Smooth muscle cell (in vitro differentiated cells): ENCODE data around the gene MRGPRX2. TPM values are rescaled to one million over a fixed set of nuclear protein-coding genes. Genes with fewer than 3 reads are reported as not detected.

Experiments used
- DNase-seq: peaks from one replicate; lab custom pipeline; 2025; ENCODE audit not compliant: unreplicated experiment; lab: John Stamatoyannopoulos, UW
- H2AFZ ChIP-seq: fragments of 200-600 bp; sonication (generic); 2 replicates; pipeline ENCODE4 v1.6.0; 2016; ENCODE audit warnings: antibody characterized with exemption, low read depth, mild to moderate bottlenecking
- H3F3A ChIP-seq: fragments of 200-600 bp; sonication (generic); 2 replicates; pipeline ENCODE4 v1.6.0; 2017; ENCODE audit warnings: antibody characterized with exemption, low read depth
- H3K27ac ChIP-seq: fragments of 200-600 bp; sonication (generic); 2 replicates; pipeline ENCODE4 v1.5.1; 2016; ENCODE audit warnings: low read depth, mild to moderate bottlenecking
- H3K27me3 ChIP-seq: fragments of 200-600 bp; sonication (generic); 2 replicates; pipeline ENCODE4 v1.6.1; 2016; ENCODE audit warnings: low read depth, mild to moderate bottlenecking
- H3K36me3 ChIP-seq: fragments of 200-600 bp; sonication (generic); 2 replicates; pipeline ENCODE4 v1.5.1; 2016; ENCODE audit warnings: low read depth
- H3K4me1 ChIP-seq: fragments of 200-600 bp; sonication (generic); 2 replicates; pipeline ENCODE4 v1.5.1; 2016; ENCODE audit warnings: low read depth
- H3K4me2 ChIP-seq: fragments of 200-600 bp; sonication (generic); 2 replicates; pipeline ENCODE4 v1.6.0; 2016; ENCODE audit warnings: mild to moderate bottlenecking
- H3K4me3 ChIP-seq: fragments of 200-600 bp; sonication (generic); 2 replicates; pipeline ENCODE4 v1.5.1; 2016; ENCODE audit warnings: mild to moderate bottlenecking
- H3K79me2 ChIP-seq: fragments of 200-600 bp; sonication (generic); 2 replicates; pipeline ENCODE4 v1.6.0; 2016; ENCODE audit warnings: low read depth, mild to moderate bottlenecking
- H3K9ac ChIP-seq: fragments of 200-600 bp; sonication (generic); 2 replicates; pipeline ENCODE4 v1.6.0; 2016; ENCODE audit warnings: low read depth
- H3K9me3 ChIP-seq: fragments of 200-600 bp; sonication (generic); replicated peaks from 2 replicates; pipeline ENCODE4 v1.5.1; 2016; ENCODE audit warnings: low read depth
- H4K20me1 ChIP-seq: fragments of 200-600 bp; sonication (generic); 2 replicates; pipeline ENCODE4 v1.6.0; 2016; ENCODE audit warnings: low read depth
- CTCF ChIP-seq: fragments of 200-600 bp; sonication (generic); IDR thresholded peaks from 2 replicates; pipeline ENCODE4 v1.5.1; 2017; ENCODE audit warnings: borderline replicate concordance, mild to moderate bottlenecking, antibody characterized with exemption; ENCODE audit not compliant: insufficient read depth, poor library complexity, severe bottlenecking
- WGBS: methylation state at CpG from one replicate; pipeline ENCODE4 v1.1.7; 2016; ENCODE audit warnings: low lambda C conversion rate; 5-methylcytosine and 5-hydroxymethylcytosine counted together
- polyA plus RNA-seq: library from polyadenylated mRNA; unstranded; fragments of >200 nt; fragmentation: Nextera tagmentation; extraction: Ambion mirVana; gene quantifications from 2 replicates; pipeline ENCODE4 v1.2.1, GENCODE V29; 2016
- total RNA-seq: library from RNA; depleted of rRNA; stranded (reverse); fragments of >200 nt; gene quantifications from 2 replicates; pipeline ENCODE4 v1.2.3, GENCODE V29; 2014

MRGPRX2 gene
- total and polyA plus RNA-seq, 2 experiments from 2014 or later = 0.19 TPM; not detected in 1

DNA sequence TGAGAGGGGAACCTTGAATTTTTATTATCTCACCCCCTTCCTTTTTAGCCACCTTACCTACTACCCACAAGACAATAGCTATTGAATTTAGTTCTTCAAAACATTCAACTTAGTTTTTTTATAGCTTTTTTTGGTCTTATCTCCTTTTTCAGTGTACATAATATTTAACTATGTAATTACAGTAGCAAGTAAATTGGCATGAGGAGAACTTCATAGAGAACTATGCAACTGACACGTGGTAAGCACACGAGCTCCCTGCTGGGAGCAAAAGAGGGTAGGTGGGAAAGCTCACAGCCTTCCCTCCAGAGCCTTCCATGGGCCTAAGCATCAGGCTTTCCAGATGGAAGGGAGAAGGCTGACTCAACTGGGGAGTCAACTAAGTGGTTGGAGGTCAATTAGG, 34.3 kb upstream of the MRGPRX2 start:
- DNase-seq = no peak
- no peak overlapping the region for H2AFZ ChIP-seq
- H3K4me2 ChIP-seq = no peak overlapping the region
- no peaks in the 10 kb centered on the region for H3K36me3 ChIP-seq
- no peak overlapping the region for H3K4me3 ChIP-seq
- no peak overlapping the region for H3K9ac ChIP-seq
- H3K27ac ChIP-seq = no peak overlapping the region
- TF ChIP-seq CTCF = no peak
- 58% methylated on average over 2 of the region's 2 CpGs for WGBS
- H3K9me3 ChIP-seq = no peaks in the 10 kb centered on the region
- peaks cover 7% of the 10 kb centered on the region for H3K27me3 ChIP-seq
- no peaks in the 10 kb centered on the region for H3F3A ChIP-seq
- no peaks in the 10 kb centered on the region for H3K4me1 ChIP-seq
- H3K79me2 ChIP-seq = no peaks in the 10 kb centered on the region
- no peaks in the 10 kb centered on the region for H4K20me1 ChIP-seq

DNA sequence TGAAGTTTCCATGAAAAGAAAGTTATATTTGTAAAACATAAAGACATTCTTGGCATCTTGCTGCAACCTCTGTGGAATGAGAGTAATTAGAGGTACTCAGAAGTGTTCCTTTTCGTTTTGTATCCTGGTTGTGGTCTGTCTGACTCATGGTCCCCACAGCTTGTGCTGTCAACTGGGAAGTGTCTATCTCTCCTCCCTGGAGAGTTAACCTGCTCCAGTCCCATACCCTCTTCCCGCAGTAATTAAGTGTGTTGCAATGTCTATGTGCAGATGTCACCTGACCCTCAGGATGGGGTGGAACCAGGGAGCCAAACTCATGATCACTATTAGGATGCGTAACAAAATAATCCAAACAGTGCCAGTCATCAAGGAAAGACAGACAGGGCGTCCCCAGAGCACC, 33.5 kb upstream of the MRGPRX2 start:
- no peak overlapping the region for H3K4me3 ChIP-seq
- TF ChIP-seq CTCF = no peak
- no peaks in the 10 kb centered on the region for H3F3A ChIP-seq
- H2AFZ ChIP-seq = no peak overlapping the region
- WGBS = 54% methylated on average over 4 of the region's 4 CpGs
- DNase-seq = no peak
- no peak overlapping the region for H3K9ac ChIP-seq
- H3K27ac ChIP-seq = no peak overlapping the region
- peaks cover 7% of the 10 kb centered on the region for H3K27me3 ChIP-seq
- no peaks in the 10 kb centered on the region for H3K4me1 ChIP-seq
- no peaks in the 10 kb centered on the region for H3K36me3 ChIP-seq
- H4K20me1 ChIP-seq = no peaks in the 10 kb centered on the region
- H3K4me2 ChIP-seq = no peak overlapping the region
- no peaks in the 10 kb centered on the region for H3K79me2 ChIP-seq
- no peaks in the 10 kb centered on the region for H3K9me3 ChIP-seq

- WGBS = 100% methylated on average over 2 of the region's 2 CpGs
These were observed 32.3 kb upstream of the MRGPRX2 start for GRCh38 chr11:19092850-19093249.

More at GRCh38 chr11:19092850-19093249, 32.3 kb upstream of the MRGPRX2 start:
- Histone ChIP-seq H3K9ac (no peak overlapping the region), H3K27me3 (peaks cover 7% of the 10 kb centered on the region), H3K79me2 (no peaks in the 10 kb centered on the region), H3K9me3 (no peaks in the 10 kb centered on the region), H3K36me3 (no peaks in the 10 kb centered on the region), H2AFZ (no peak overlapping the region), H3K4me2 (no peak overlapping the region), H3K27ac (no peak overlapping the region), H3K4me3 (no peak overlapping the region), H4K20me1 (no peaks in the 10 kb centered on the region), H3F3A (no peaks in the 10 kb centered on the region), H3K4me1 (no peaks in the 10 kb centered on the region)
- TF ChIP-seq CTCF = no peak
- no peak for DNase-seq
